NB4 (cell line): ENCODE results near the gene SFT2D3.

Experiments
- DNase-seq: peaks from one replicate; pipeline ENCODE4 v3.0.0; 2010; ENCODE audit warnings: low read depth
- H3K4me3 ChIP-seq: one replicate; pipeline ENCODE4 v1.5.1; 2011; ENCODE audit warnings: mild to moderate bottlenecking, low read depth, low read length, moderate library complexity
- CTCF ChIP-seq: IDR thresholded peaks from one replicate; pipeline ENCODE4 v1.5.1; 2012; ENCODE audit warnings: low read depth, low read length
- MYC ChIP-seq: IDR thresholded peaks from 2 replicates; pipeline ENCODE4 v1.6.1; 2011; ENCODE audit warnings: low read depth, low read length
- POLR2A ChIP-seq: IDR thresholded peaks from 2 replicates; pipeline ENCODE4 v1.6.1; 2011; ENCODE audit warnings: mild to moderate bottlenecking; ENCODE audit not compliant: insufficient read length; ENCODE audit errors: extremely low read depth
- TF ChIP-seq, protein P1 (sequence below): IDR thresholded peaks from 2 replicates; pipeline ENCODE4 v1.6.1; 2011; ENCODE audit warnings: low read depth, low read length

The SFT2D3 gene

GRCh38 chr2:127707890-127708648 is 6.8 kb downstream of the SFT2D3 start:
- DNase-seq = no peak
- H3K4me3 ChIP-seq = no peak overlapping the region
- TF ChIP-seq, protein P1, sequence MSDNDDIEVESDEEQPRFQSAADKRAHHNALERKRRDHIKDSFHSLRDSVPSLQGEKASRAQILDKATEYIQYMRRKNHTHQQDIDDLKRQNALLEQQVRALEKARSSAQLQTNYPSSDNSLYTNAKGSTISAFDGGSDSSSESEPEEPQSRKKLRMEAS = no peak
- TF ChIP-seq MYC (no peak), POLR2A (no peak), CTCF (no peak)

DNA sequence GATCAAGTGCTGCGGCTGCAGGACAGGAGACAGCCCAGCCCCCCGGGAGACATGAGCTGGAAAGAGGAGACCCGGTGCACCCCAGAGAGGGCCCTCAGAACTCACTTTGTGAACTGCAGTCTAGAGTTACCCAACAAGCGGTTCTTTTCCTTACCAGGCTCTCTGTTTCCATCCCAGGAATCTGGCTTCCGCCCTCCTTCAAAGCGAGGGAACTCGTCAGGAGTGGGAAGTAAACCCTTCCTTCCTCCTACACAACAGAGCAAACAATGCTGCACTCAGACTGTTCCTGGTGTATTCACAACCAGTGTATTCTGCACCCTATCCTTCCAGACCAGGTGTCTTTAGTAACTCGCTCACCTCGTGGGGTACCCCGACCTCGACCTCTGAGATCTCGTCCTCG is 8.0 kb downstream of the SFT2D3 start:
- DNase-seq = no peak
- TF ChIP-seq CTCF (no peak), POLR2A (no peak), MYC (no peak)
- TF ChIP-seq, protein P1 = no peak
- no peak overlapping the region for H3K4me3 ChIP-seq

DNA sequence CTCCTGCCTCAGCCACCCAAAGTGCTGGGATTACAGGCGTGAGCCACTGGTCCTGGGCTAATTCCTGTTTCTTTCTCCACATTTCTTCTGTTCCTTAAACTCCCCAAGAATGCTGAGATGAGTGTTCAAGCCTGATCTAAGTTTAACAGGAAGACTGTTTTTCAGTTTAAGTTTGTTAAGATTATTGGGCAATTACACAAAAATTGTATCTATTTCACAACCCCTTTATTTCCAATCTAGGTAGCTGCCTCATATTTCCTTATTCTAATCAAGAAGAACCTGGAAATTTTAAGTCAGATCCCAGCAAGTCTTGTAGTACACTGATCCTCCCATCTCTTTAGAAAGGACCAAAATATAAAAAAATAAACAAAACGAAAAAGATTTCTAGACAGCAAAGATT is 11.7 kb downstream of the SFT2D3 start:
- TF ChIP-seq POLR2A (no peak), MYC (no peak), CTCF (no peak)
- TF ChIP-seq, protein P1 = no peak
- DNase-seq = peak; percentile 23
- H3K4me3 ChIP-seq = no peak overlapping the region

GRCh38 chr2:127713562-127713961 is 12.3 kb downstream of the SFT2D3 start:
- DNase-seq = no peak
- H3K4me3 ChIP-seq = no peak overlapping the region
- no peak for TF ChIP-seq POLR2A
- no peak for TF ChIP-seq MYC
- TF ChIP-seq, protein P1 = no peak
- TF ChIP-seq CTCF = no peak

GRCh38 chr2:127715778-127716449 is 14.6 kb downstream of the SFT2D3 start:
- TF ChIP-seq, protein P1 = no peak
- TF ChIP-seq CTCF (no peak), POLR2A (no peak), MYC (no peak)
- H3K4me3 ChIP-seq = no peak overlapping the region
- no peak for DNase-seq
